Amniotic epithelial cell (primary cell): ENCODE data around the gene CIDEC.
"Not testable (repeated sequence)": the region's sequence is repeated elsewhere in the genome, so short reads cannot be mapped to it uniquely, and the experiment has no call there.

Source experiments
- DNase-seq: peaks from one replicate; pipeline ENCODE4 v3.0.0-alpha.2; 2010; ENCODE audit warnings: low read depth

The CIDEC gene

DNA sequence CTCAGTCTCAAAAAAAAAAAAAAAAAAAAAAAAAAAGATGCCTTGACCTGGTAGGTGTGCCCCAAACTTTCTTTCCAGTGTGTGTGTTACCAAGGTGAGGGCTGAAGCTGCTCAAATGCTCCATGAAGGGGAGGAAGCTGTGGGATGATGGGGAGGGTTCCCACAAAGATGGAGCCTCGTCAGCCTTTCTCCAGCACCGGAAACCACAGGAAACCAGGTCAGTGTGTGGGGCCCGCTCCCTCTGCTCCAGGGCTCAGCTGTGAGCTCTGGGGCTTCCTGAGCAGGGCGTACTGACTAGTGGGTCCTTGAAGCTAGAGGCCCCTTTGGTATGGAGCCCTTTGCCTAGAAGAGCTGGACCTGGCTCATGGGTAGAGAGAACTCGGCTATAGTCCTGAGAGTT, 21.9 kb upstream of the CIDEC start:
- peak; percentile 51 for DNase-seq

DNA sequence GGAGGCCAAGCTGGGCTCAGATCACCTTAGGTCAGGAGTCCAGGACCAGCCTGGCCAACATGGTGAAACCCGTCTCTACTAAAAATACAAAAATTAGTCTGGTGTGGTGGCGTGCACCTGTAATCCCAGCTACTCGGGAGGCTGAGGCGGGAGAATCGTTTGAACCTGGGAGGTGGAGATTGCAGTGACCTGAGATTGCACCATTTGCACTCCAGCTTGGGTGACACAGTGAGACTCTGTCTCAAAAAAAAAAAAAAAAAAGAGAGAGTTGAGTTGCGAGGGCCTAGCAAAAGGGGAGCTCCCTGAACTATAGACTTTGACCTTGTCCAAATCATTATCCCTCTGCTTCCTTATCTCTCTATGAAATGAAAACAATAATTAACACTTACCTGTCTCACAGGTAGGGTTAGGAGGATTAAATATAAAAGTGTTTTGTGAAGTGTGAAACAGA, 20.9 kb upstream of the CIDEC start:
- not testable (repeated sequence) for DNase-seq

DNA sequence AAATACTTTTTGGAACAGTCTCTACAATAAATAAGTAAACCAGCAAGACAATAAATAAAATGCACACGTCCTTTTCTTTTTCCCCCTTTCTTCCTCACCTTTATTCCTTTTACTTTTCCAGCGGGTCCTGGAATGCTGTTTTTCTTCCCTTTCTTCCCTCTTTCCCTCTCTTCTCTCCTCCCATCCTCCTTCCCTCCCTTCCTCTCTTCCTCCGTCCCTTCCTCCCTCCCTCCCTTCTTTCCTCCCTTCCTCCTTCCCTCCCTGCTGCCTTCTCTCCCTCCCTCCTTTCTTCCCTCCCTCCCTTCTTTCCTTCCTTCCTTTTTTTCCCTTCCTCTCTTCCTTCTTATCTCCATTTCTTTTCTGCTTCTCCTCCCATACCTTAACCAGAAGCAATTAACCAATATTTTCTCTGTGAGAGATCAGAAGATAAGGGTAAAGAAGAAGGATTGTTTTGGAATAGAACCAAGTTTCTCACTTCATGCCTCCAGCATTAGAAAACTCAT, 19.3 kb upstream of the CIDEC start:
- DNase-seq: no peak

DNA sequence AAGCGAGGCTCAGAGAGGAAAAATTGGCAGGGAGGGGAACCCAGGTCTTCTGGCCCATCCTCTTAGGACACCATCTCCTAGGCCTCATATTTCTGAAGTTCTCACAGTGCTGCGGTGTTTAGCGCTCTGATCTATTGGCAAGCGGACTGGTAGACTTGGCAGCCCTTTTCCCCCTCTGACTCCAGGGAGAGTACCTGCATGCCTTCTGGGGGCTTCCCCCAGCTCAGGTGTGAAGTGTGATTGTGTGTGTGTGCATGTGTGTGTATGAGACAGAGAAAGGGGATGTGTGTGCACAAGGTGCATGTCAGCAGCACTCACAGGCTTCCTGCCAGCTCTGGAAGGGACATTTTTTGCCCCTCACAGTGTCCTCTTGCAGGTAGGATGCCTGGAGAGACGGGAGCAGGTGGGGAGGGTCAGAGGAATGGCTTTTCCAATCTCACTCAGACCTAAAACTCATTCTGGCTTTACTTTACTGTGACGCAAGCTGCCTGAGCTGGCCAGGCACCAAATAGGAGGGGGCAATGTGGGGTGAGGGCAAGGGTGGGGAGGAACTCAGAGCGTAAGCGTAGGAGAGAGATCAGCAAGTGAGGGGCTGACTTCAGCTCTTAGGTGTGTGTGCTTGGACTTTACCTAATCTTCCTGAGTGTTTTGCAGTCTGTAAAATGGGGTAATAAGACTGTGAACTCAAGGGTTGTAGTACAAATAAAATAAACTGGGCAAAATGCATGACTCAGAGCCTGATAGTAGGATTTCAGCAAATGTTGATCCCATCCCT, 18.6 kb upstream of the CIDEC start:
- DNase-seq: peak; percentile 37

DNA sequence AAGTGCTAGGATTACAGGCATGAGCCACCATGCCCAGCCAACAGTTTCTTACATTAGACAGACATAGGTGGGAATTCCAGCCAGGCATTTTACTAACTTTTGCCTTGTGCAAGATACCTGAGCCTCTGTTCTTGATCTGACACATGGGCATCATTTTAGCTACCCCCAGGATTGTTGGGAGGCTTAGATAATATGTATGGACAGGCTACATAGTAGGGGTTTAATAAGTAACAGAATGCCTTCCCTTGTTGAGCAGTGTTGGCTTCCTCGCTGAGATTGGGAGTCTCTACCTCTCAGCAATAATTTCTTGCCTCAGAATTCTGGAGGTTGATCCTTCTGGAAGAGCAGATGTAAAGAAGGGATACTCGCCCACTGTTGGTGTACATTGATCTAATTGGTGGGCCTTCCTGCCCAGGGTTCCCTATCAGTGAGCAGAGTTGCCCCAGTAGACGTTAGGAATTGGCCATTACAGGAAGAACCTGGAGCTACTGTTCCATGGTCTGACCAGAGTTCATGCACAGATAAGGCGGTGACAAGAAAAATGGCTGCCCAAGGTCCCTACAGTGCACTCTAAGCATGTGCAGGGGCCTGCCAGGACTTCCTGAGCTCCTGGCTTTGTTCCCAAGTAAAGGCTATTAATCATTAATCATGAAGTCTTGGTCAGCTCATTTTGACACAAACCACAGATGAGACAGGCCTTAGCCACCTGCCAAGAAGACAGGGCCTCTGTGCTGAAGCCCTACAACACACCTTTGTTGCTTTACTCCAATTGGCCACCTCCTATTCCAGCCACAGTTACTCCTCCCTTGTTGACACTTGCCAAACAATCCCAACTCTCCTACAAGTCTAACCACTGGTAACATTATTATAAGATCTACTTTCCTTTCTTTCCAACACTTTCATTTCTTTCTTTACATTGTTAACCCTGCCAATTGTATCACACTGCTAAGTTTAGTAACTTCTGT, 17.6 kb upstream of the CIDEC start:
- peak; percentile 74 for DNase-seq

DNA sequence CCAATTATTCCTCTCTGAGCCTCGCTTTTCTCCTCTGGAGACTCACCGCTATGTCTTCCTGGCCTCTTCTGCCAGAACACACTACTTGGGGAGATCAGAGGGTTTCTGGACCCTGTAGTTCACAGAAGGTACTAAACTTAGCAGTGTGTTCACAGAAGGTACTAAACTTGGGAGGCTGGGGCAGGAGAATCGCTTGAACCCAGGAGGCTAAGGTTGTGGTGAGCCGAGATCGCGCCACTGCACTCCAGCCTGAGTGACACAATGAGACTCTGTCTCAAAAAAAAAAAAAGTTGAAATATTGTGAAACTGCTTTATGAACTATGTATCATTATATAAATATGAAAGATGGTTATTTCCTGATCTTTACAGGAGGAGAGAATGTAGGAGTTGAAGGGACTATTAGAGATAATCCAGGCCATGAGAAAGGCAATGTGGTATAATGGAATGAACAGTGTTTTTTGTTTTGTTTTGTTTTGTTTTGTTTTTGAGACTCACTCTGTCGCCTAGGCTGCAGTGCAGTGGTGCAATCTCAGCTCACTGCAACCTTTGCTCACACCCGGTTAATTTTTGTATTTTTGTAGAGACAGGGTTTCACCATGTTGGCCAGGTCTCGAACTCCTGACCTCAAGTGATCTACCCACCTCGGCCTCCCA, 16.8 kb upstream of the CIDEC start:
- peak; percentile 78 for DNase-seq

DNA sequence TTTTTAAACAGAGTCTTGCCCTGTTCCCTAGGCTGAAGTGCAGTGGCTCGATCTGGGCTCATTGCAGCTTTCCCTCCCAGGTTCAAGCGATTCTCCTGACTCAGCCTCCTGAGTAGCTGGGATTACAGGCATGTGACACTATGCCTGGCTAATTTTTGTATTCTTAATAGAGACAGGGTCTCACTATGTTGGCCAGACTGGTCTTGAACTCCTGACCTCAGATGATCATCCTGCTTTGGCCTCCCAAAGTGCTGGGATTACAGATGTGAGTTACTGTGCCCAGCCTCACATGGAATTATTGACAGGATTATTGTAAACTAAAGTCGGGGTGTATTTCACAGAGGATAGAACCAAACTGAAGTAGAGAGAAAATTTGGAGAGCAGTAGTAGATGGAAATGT, 15.7 kb upstream of the CIDEC start:
- not testable (repeated sequence) for DNase-seq

DNA sequence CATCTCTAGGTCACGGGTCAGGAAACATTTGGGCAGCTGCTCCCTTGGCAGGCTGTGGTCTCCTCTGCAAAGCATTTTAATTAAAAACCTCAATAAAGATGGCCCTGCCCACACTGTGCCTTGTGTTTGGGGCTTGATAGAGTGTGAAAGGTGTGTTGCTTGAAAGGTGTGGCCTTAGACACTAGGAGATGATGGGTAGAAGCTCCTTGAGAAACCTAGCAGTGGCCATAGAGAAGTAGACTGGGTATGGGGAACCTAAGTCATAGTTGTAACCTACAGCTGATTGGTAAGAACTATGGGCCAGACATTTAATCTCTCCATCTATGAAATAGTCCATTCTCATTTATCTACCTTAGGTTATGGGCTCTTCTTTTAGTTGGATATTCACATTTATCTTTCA, 13.7 kb upstream of the CIDEC start:
- no peak for DNase-seq

DNA sequence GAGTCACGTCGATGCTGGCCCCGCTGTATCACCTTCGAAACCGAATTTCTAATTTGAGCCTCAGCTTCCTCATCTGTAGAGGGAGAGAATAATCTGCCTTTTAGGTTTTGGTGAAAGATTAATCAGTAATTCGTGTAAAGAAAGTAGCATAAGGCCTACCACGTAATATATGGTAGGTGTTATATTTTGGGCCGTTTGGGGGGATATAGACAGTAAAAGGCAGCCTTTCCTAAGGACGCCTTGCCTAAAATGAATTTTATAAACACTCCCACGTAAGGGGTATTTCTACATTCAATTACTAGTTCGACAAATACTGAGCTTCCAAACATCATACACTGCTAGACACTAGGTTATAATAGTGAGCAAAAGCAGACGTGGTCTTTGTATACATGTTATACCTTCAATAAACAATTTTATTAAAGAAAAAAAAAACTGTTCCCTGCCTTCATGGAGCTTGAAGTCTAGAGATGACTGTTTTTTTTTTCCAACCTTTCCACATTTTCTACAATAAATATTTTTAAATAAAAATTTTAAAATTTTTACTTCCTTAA, 11.1 kb upstream of the CIDEC start:
- no peak for DNase-seq

DNA sequence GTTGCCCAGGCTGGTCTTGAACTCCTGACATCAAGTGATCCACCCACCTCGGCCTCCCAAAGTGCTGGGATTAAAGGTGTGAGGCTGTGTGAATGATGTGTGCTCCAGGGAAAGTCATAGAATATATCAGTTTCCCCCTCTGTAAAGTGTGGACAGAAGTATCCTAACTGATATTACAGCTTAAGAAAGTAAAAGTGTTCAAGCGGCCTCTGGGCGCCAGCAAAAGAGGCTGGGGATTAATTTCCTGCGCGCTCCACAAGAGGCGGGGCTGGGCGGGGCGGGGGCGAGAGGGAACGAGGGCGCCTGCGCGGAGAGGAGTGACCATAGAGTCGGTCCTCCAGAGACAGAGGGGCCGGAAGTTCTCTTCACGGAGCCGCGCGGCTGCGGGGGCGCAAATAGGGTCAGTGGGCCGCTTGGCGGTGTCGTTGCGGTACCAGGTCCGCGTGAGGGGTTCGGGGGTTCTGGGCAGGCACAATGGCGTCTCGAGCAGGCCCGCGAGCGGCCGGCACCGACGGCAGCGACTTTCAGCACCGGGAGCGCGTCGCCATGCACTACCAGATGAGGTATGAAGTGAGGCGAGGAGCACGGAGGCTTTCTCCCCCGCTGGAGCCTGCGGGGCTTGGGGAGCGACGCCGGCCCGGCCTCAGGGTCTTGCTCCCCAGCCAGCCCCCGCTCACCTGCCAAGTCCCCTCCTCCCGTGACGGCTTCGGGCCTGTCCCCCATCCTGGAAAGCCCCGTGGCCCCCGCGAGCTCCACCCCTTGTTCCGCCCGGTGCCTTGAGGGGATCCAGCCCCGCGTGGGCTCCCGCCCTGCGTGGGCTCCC, 10.4 kb upstream of the CIDEC start, which contains the start of gene JAGN1:
Gene JAGN1 (plus strand): TSS at position 362 of the 823 bp plus-strand sequence. CDS start 113 bp downstream, at position 475.
- peak; percentile 81 for DNase-seq

DNA sequence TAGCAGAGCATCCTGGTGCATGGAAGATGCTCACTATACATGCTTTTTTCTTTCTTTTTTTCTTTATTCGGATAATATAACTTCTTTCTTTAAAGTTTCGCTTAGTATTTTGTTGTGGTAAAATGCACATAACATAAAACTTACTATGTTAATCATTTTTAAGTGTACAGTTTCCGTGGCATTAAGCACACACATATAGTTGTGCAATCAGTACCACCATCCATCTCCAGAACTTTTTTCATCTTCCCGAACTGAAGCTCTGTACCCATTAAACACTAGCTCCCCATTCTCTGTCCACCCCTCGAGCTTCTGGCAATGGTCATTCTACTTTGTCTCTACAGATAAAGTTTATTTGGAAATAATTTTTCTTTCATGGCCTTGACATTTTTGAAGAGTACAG, 9.4 kb upstream of the CIDEC start:
- DNase-seq: peak; percentile 29

DNA sequence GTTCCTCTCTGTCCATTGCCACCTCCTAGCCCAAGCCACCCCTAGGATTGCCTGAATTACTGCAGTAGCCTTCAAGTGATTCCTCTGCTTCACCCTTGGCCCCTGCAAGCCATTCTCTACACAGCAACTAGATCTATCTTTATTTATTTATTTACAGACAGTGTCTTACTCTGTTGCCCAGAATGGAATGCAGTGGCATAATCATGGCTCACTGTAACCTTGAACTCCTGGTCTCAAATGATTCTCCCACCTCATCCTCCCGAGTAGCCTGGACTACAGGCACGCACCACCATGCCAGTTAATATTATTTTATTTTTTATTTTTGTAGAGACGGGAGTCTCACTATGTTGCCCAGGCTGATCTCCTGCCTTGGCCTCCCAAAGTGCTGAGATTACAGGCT, 8.5 kb upstream of the CIDEC start:
- DNase-seq: no peak

DNA sequence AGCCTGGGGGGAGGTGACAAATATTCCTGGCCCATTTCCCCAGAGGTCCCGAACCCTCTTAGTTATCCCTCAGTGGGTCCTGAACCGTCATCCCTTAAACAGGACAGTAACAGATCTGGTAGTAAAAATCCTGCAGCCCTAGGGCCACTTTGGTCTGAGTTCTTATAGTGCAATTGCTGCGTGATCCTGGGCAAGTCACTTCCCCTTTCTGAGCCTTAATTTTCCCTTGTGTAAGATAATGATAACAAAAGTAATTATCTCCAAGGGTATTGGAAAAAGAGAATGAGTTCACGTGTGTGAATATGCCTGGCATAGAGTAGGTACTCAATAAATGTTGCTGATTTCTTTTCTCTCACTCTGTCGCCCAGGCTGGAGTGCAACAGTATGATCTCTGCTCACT, 7.4 kb upstream of the CIDEC start:
- no peak for DNase-seq

DNA sequence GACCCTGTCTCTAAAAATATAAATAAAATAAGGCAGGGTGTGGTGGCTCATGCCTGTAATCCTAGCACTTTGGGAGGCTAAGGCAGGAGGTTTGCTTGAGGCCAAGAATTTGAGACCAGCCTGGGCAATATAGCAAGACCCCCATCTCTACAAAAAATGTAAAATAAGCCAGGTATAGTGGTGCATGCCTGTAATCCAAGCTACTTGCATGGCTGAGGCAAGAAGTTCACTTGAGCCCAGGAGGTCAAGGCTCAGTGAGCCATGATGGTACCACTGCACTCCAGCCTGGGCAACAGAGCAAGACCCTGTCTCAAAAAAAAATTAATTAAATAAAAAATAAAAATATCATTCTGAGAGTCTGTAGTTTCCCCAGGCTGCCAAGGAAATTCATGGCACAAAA, 6.3 kb upstream of the CIDEC start:
- no peak for DNase-seq

DNA sequence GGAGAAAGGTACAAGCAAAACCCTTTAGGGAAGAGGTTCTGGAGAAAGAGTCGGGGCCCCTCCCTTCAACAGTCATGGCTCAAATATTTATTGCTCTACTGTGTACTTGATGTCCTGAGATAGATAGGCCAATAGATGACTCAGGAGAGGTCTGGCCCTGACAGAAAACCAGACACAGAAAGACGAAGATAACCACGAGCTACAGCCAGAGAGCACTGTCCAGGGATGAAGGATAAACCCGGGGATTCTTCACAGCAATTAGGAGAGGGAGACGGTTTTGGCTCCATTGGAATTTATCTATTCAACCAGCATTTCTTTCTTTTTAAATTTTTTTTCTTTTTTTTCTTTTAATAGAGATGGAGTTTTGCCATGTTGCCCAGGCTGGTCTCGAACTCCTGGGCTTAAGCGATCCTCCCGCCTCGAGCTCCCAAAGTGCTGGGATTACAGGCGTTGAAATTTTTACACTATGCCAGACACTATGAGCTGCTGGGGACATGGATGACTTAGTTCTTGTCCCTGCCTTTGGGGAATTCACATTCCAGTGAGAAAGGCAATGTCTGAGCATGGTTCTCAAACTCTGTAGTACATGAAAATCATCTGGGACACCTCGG, 4.6 kb upstream of the CIDEC start:
- peak; percentile 95 for DNase-seq

DNA sequence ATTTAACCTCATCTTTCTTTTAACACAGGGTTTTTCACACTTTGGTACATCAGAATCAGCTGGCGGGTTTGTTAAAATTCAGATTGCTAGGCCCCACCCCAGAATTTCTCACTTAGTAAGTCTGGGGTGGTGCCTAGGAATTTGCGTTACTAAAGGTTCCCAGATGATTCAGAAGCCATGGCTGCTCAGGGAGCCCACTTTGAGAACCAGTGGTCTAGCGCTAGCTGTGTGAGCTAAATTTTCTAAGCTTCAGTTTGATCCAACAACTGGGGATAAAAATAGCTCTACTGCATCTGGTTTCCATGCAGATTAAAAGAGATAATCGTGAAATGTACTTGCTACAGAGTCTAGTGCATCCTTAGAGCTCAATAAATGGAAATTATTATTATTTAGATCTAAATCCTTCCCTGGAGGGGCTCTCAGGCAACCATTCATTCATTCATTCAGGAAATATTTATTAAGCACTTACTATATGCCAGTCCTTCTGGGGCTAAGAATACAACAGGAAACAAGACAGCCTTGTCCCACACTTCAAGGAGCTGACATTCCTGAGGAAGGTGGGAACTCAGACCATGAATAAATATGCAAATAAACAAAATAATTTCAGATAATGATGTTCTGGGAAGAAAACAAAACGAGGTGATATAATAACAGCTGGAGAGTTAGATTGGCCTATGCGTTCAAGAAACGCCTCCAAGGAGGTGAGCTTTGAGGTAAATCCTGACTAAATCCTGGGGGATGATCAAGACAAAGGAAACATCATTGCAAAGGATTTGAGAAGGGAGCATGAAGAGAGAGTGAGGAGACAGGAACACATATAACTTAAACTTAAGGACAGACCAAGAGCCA, 3.9 kb upstream of the CIDEC start:
- peak; percentile 92 for DNase-seq

DNA sequence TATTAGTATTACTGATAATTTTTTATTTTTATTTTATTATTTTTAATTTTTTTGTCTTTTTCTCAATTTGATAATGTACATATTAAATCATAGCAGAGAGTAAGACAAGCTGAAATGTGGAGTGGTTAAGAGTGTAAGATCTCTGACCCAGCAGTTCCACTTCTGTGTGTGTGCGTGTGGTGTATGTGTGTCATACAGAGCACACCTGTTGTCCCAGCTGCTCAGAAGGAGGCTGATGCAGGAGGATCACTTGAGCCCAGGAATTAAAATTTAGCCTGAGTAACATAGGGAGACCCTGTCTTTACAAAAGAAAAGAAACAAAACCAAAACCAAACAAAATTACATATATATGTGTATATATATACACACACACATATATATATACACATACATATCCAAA, 1.4 kb upstream of the CIDEC start:
- no peak for DNase-seq

DNA sequence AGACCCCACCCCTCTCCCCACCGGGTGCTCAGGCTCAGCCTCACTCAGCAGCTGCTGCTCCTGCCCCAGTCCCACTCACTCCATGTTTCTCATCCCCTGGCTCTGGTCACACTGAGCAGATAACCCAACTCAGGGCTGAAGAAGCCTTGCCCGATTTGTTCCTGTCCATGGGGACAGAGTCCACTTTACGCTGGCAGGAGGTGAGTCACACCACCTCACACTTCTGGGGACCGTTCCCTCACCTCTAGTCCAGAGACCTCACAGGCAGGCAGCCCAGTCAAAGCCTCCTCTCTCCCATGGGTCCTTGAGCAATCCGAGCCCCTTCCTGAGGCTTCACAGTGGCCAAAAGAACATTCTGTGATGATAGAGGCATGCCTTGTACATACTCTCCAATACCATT, 1.4 kb downstream of the CIDEC start:
- no peak for DNase-seq

DNA sequence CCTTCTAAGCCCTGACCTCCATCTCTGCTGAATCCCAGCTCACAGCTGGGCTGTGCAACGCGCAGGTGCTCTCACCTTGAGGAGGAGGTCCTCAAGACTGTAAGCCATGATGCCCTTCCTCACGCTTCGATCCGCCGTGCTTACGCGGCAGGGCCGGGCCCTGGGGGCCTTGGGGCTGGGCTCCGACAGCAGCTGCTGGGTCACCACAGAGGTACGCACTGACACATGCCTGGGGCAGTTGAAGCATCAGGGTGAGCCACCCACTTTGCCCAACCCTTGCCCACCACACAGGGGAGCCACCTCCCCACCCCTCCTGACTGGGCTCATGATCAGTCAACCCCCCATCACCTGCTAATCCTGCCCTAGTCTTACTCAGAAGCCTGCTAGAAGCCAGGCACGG, 3.1 kb downstream of the CIDEC start:
- DNase-seq: no peak

DNA sequence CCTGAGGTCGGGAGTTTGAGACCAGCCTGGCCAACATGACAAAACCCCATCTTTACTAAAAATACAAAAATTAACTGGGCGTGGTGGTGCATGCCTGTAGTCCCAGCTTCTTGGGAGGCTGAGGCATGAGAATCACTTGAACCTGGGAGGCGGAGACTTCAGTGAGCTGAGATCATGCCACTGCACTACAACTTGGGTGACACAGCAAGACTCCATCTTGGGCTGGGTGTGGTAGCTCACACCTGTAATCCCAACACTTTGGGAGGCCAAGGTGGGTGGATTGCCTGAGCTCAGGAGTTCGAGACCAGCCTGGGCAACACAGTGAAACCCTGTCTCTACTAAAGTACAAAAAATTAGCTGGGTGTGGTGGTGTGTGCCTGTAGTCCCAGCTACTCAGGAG, 3.8 kb downstream of the CIDEC start:
- not testable (repeated sequence) for DNase-seq
